OCI-LY7 (cell line): ENCODE measurements around the gene LTBR. TPM values are rescaled to one million over a fixed set of nuclear protein-coding genes. Genes with fewer than 3 reads are reported as not detected.
A peak's percentile ranks its signal among the peaks of the same experiment; 100 is the strongest.

ENCODE experiments used
- BruUV-seq: library from RNA; stranded (reverse); fragments of 400-500 nt; replicated peaks from 2 replicates; lab custom pipeline; 2021; lab: Mats Ljungman, UMichigan
- CTCF ChIA-PET: fragments of 300-600 bp; sonication (Branson Sonifier 250); formaldehyde crosslinking; loops from one replicate; lab custom pipeline; 2022; ENCODE audit warnings: antibody characterized with exemption; ENCODE audit not compliant: unreplicated experiment; lab: Charles Lee
- POLR2A ChIA-PET: fragments of 300-600 bp; sonication (Branson Sonifier 250); formaldehyde crosslinking; loops from one replicate; lab custom pipeline; 2022; ENCODE audit warnings: antibody characterized with exemption; lab: Charles Lee
- DNase-seq: peaks from one replicate; pipeline ENCODE4 v3.0.0-alpha.2; 2015; ENCODE audit warnings: low spot score
- H2AFZ ChIP-seq: fragments of 200-600 bp; sonication (generic), shearing (Covaris generic); 2 replicates; pipeline ENCODE4 v1.6.1; 2014; ENCODE audit warnings: mild to moderate bottlenecking, antibody characterized with exemption, low read length, moderate library complexity
- H3K27ac ChIP-seq: fragments of 200-600 bp; sonication (generic); 2 replicates; pipeline ENCODE4 v1.5.1; 2014; ENCODE audit warnings: mixed run types, low read depth, mild to moderate bottlenecking, moderate library complexity, low read length, inconsistent platforms; ENCODE audit not compliant: poor library complexity, severe bottlenecking
- H3K36me3 ChIP-seq: fragments of 200-600 bp; sonication (generic); 2 replicates; pipeline ENCODE4 v1.6.1; 2014; ENCODE audit warnings: mild to moderate bottlenecking, antibody characterized with exemption, low read length, moderate library complexity, mixed read lengths; ENCODE audit not compliant: insufficient read depth
- H3K4me1 ChIP-seq: fragments of 200-600 bp; sonication (generic); 2 replicates; pipeline ENCODE4 v1.5.1; 2014; ENCODE audit warnings: mild to moderate bottlenecking, low read length; ENCODE audit not compliant: insufficient read depth, poor library complexity, severe bottlenecking
- H3K4me2 ChIP-seq: fragments of 200-600 bp; sonication (generic); 2 replicates; pipeline ENCODE4 v1.6.1; 2014; ENCODE audit warnings: mild to moderate bottlenecking, low read length
- H3K4me3 ChIP-seq: fragments of 200-600 bp; sonication (generic); 2 replicates; pipeline ENCODE4 v1.5.1; 2014; ENCODE audit warnings: mild to moderate bottlenecking, low read depth, low read length; ENCODE audit not compliant: poor library complexity, severe bottlenecking
- H3K79me2 ChIP-seq: fragments of 200-600 bp; sonication (generic); 2 replicates; pipeline ENCODE4 v1.6.1; 2016; ENCODE audit warnings: low read depth, mild to moderate bottlenecking, low read length, moderate library complexity, mixed read lengths; ENCODE audit not compliant: insufficient read depth
- H3K9me2 ChIP-seq: fragments of 200-600 bp; sonication (generic); 2 replicates; pipeline ENCODE4 v1.6.1; 2016; ENCODE audit warnings: mild to moderate bottlenecking, low read length, mixed read lengths; ENCODE audit not compliant: insufficient read depth
- H3K9me3 ChIP-seq: fragments of 200-600 bp; sonication (generic); 2 replicates; pipeline ENCODE4 v1.6.1; 2014; ENCODE audit warnings: mild to moderate bottlenecking, mixed run types, low read length, mixed read lengths
- H4K20me1 ChIP-seq: fragments of 200-600 bp; sonication (generic); 2 replicates; pipeline ENCODE4 v1.6.1; 2014; ENCODE audit warnings: mild to moderate bottlenecking, antibody characterized with exemption, low read length, moderate library complexity, mixed read lengths; ENCODE audit not compliant: insufficient read depth
- EZH2phosphoT487 ChIP-seq: fragments of 200-600 bp; sonication (generic); IDR thresholded peaks from 2 replicates; pipeline ENCODE4 v1.6.1; 2018; ENCODE audit warnings: low read depth, borderline replicate concordance, mild to moderate bottlenecking, mixed run types, antibody characterized with exemption, low read length, moderate library complexity, mixed read lengths
- intact Hi-C: fragments of 100-400 bp; cut with micrococcal nuclease; formaldehyde crosslinking; loops from one replicate; pipeline ENCODE4 v1.10.0; 2022; ENCODE audit not compliant: unreplicated experiment
- total RNA-seq, 2 experiments: library from RNA; depleted of rRNA in 1 of 2; stranded (reverse); fragments of >200 nt in 1 of 2; shearing (Covaris generic) in 1 of 2; gene quantifications; 2 replicates each; pipeline ENCODE4 v1.2.3, GENCODE V29; 2014 to 2022
- TF ChIP-seq, protein P1 (sequence below): fragments of 200-600 bp; sonication (generic); conservative IDR thresholded peaks from 2 replicates; pipeline ENCODE4 v1.5.1; 2014; ENCODE audit warnings: mild to moderate bottlenecking, antibody characterized with exemption, low read length, moderate library complexity, mixed read lengths

Gene LTBR
- total RNA-seq, 2 experiments from 2014 or later, result not detected

DNA sequence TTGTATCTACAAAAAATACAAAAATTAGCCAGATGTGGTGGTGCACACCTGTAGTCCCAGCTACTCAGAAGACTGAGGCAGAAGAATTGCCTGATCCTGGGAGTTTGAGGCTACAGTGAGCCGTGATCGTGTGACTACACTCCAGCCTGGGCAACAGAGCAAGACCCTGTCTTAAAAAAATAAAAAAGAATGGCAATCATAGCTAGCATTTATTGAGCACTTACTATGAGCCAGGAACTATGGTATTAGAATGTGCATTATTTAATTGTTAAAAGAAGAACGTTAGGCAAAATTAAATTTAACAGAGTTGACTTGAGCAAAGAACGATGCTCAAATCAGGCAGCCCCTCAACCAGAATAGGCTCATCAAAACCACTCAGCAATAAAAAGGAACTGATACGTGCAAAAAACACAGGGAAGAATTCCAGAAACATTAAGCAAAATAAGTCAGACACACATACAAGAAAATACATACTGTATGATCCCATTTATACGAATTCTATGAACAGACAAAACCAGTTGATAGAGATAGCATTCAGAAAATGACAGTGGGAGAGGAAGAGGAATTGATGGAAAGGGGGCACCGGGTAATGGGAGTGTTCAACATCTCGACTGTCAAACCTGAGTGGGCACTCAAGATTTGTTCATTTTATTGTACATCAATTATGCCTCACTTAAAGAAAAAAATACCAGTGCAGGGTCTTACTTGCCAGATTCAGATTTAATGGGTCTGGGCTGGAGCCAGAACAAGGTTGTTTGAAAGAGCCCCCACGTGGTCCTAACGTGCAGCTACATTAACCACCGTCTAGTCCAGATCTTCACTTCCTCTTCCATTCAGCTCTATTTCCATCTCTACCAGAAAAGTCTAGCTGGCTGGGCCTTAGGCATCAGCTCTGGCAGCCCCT lies 16.6 kb upstream of the LTBR start:
- Histone ChIP-seq H3K4me3 (no peak overlapping the region), H3K4me2 (peak overlapping the region; percentile 25), H3K9me3 (no peaks in the 10 kb centered on the region), H3K79me2 (no peaks in the 10 kb centered on the region), H2AFZ (peak overlapping the region; percentile 74), H3K36me3 (no peaks in the 10 kb centered on the region), H3K9me2 (no peaks in the 10 kb centered on the region), H3K27ac (peak overlapping the region; percentile 65), H4K20me1 (no peaks in the 10 kb centered on the region), H3K4me1 (peaks cover 33% of the 10 kb centered on the region)
- POLR2A ChIA-PET, result interaction anchor here (0.6 to 1.7 kb wide), 14 partner anchors 9 to 1699 kb away, joined by 3 to 8 read pairs (median 3); partner anchors contain the start of gene TNFRSF1A
- no peak for TF ChIP-seq EZH2phosphoT487
- TF ChIP-seq, protein P1, sequence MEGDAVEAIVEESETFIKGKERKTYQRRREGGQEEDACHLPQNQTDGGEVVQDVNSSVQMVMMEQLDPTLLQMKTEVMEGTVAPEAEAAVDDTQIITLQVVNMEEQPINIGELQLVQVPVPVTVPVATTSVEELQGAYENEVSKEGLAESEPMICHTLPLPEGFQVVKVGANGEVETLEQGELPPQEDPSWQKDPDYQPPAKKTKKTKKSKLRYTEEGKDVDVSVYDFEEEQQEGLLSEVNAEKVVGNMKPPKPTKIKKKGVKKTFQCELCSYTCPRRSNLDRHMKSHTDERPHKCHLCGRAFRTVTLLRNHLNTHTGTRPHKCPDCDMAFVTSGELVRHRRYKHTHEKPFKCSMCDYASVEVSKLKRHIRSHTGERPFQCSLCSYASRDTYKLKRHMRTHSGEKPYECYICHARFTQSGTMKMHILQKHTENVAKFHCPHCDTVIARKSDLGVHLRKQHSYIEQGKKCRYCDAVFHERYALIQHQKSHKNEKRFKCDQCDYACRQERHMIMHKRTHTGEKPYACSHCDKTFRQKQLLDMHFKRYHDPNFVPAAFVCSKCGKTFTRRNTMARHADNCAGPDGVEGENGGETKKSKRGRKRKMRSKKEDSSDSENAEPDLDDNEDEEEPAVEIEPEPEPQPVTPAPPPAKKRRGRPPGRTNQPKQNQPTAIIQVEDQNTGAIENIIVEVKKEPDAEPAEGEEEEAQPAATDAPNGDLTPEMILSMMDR, result peak; percentile 82
- intact Hi-C loops, result loop anchor here (1.0 kb wide), 2 partner anchors 32 to 44 kb away; no protein-coding TSS in a partner anchor
- peak; percentile 87 for DNase-seq
- no TSS peak for BruUV-seq
- CTCF ChIA-PET, result interaction anchor here (0.6 to 2.1 kb wide), 9 partner anchors 12 to 98 kb away, joined by 3 to 9 read pairs (median 3); partner anchors contain the start of gene TNFRSF1A

DNA sequence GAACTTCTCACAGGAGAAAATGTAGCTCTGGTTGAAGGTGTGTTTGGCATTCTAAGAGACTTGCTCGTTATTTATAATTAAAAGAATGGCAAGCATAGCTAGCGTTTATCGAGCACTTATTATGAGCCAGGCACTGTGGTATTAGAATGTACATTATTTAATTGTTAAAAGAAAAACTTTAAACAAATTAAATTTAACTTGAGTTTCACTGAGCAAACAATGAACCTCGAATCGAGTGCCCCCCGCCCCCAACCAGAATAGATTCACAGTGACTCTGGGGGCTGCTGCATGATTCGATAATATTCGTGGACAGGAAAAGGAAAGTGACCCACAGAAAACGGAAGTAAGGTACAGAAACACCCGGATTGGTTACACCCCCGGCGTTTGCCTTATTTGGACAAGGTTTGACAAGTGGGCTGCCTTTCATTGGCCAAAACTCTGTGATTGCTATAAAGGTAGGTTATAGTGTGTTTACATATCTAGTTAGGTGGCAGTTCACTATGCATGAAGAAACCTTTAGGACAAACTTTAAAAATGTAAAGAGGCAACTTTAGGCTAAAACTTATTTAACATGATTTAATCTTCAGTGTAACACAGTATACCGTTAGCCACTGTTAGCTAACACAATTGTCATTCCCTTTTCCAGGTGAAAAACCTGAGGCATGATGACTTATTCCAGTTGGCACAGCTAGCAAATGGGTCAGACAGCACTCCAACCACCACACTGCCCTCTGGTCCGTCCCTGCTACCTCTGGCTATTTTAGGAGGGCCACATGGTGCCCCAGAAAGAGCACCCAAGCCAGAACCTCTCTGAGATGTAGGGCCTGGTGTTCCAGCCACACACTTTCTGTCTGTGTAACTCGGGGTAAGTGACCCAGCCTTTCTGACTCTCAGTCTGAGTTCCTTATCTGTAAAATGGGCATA lies 15.7 kb upstream of the LTBR start:
- H3K4me2 ChIP-seq, result peak overlapping the region; percentile 25

More for the DNA sequence above, 15.7 kb upstream of the LTBR start:
- intact Hi-C loops, result loop anchor here (1.0 kb wide), 2 partner anchors 33 to 45 kb away; no protein-coding TSS in a partner anchor
- POLR2A ChIA-PET, result interaction anchor here (0.5 to 1.7 kb wide), 14 partner anchors 10 to 243 kb away, joined by 3 to 8 read pairs (median 3); partner anchors contain the start of gene TNFRSF1A
- Histone ChIP-seq H2AFZ (peak overlapping the region; percentile 74), H3K9me2 (no peaks in the 10 kb centered on the region), H3K4me3 (no peak overlapping the region), H3K36me3 (no peaks in the 10 kb centered on the region), H3K27ac (peak overlapping the region; percentile 65), H4K20me1 (no peaks in the 10 kb centered on the region), H3K79me2 (no peaks in the 10 kb centered on the region), H3K9me3 (no peaks in the 10 kb centered on the region), H3K4me1 (peaks cover 26% of the 10 kb centered on the region)
- BruUV-seq, result no TSS peak
- peak; percentile 65 for DNase-seq
- CTCF ChIA-PET, result interaction anchor here (0.6 to 2.1 kb wide), 9 partner anchors 13 to 102 kb away, joined by 3 to 9 read pairs (median 3); partner anchors contain the start of genes TNFRSF1A and VAMP1
- no peak for TF ChIP-seq EZH2phosphoT487
